DOHH2 (cell line): ENCODE measurements around the gene POLG.

Experiments
- H3F3A ChIP-seq: fragments of 200-600 bp; sonication (generic), shearing (Covaris generic); 2 replicates; pipeline ENCODE4 v1.6.0; 2016; ENCODE audit warnings: antibody characterized with exemption, mild to moderate bottlenecking; ENCODE audit not compliant: control insufficient read depth, insufficient read depth
- H3K27ac ChIP-seq: fragments of 200-600 bp; sonication (generic); 2 replicates; pipeline ENCODE4 v1.5.1; 2014; ENCODE audit warnings: low read depth, mild to moderate bottlenecking, low read length, moderate library complexity
- H3K27me3 ChIP-seq: fragments of 200-600 bp; sonication (generic); 2 replicates; pipeline ENCODE4 v1.6.1; 2014; ENCODE audit warnings: mild to moderate bottlenecking, low read length, mixed read lengths; ENCODE audit not compliant: control insufficient read depth
- H3K36me3 ChIP-seq: fragments of 200-600 bp; sonication (generic); 2 replicates; pipeline ENCODE4 v1.6.1; 2014; ENCODE audit warnings: mild to moderate bottlenecking, low read length, moderate library complexity, mixed read lengths; ENCODE audit not compliant: control insufficient read depth
- H3K4me1 ChIP-seq: fragments of 200-600 bp; sonication (generic); 2 replicates; pipeline ENCODE4 v1.6.1; 2014; ENCODE audit warnings: mild to moderate bottlenecking, low read length, mixed read lengths; ENCODE audit not compliant: control insufficient read depth
- H3K4me2 ChIP-seq: fragments of 200-600 bp; sonication (generic); 2 replicates; pipeline ENCODE4 v1.6.0; 2014; ENCODE audit warnings: mild to moderate bottlenecking, low read length, moderate library complexity
- H3K4me3 ChIP-seq: fragments of 200-600 bp; sonication (generic); 2 replicates; pipeline ENCODE4 v1.5.1; 2014; ENCODE audit warnings: mild to moderate bottlenecking, low read length, mixed read lengths
- H3K79me2 ChIP-seq: fragments of 200-600 bp; sonication (generic); 2 replicates; pipeline ENCODE4 v1.6.1; 2014; ENCODE audit warnings: mild to moderate bottlenecking, low read length, mixed read lengths; ENCODE audit not compliant: control insufficient read depth
- H3K9me2 ChIP-seq: fragments of 200-600 bp; sonication (generic); replicated peaks from 2 replicates; pipeline ENCODE4 v1.6.1; 2014; ENCODE audit warnings: mild to moderate bottlenecking, low read length, mixed read lengths; ENCODE audit not compliant: control insufficient read depth
- H3K9me3 ChIP-seq: fragments of 200-600 bp; sonication (generic); 2 replicates; pipeline ENCODE4 v1.6.1; 2014; ENCODE audit warnings: antibody characterized with exemption, low read length, mixed read lengths; ENCODE audit not compliant: control insufficient read depth, insufficient read depth
- H4K20me1 ChIP-seq: fragments of 200-600 bp; sonication (generic); 2 replicates; pipeline ENCODE4 v1.6.0; 2014; ENCODE audit warnings: low read depth, mild to moderate bottlenecking, antibody characterized with exemption, low read length, moderate library complexity; ENCODE audit not compliant: control insufficient read depth, insufficient read depth
- EZH2phosphoT487 ChIP-seq: fragments of 200-600 bp; sonication (generic); IDR thresholded peaks from 2 replicates; pipeline ENCODE4 v1.6.1; 2017; ENCODE audit warnings: borderline replicate concordance, mild to moderate bottlenecking, antibody characterized with exemption, low read length, moderate library complexity, mixed read lengths
- TF ChIP-seq, protein P1 (sequence below): fragments of 200-600 bp; sonication (generic); IDR thresholded peaks from one replicate; pipeline ENCODE4 v1.5.1; 2014; ENCODE audit warnings: antibody characterized with exemption, mild to moderate bottlenecking, low read depth, low read length; ENCODE audit not compliant: poor library complexity, severe bottlenecking

Gene POLG

GRCh38 chr15:89365462-89366065 lies 30.9 kb upstream of the POLG start:
- no peaks in the 10 kb centered on the region for H3F3A ChIP-seq
- H4K20me1 ChIP-seq, result no peaks in the 10 kb centered on the region
- H3K9me3 ChIP-seq, result no peaks in the 10 kb centered on the region
- H3K27ac ChIP-seq, result no peak overlapping the region
- peaks cover 74% of the 10 kb centered on the region for H3K27me3 ChIP-seq
- H3K4me3 ChIP-seq, result no peak overlapping the region
- TF ChIP-seq, protein P1, sequence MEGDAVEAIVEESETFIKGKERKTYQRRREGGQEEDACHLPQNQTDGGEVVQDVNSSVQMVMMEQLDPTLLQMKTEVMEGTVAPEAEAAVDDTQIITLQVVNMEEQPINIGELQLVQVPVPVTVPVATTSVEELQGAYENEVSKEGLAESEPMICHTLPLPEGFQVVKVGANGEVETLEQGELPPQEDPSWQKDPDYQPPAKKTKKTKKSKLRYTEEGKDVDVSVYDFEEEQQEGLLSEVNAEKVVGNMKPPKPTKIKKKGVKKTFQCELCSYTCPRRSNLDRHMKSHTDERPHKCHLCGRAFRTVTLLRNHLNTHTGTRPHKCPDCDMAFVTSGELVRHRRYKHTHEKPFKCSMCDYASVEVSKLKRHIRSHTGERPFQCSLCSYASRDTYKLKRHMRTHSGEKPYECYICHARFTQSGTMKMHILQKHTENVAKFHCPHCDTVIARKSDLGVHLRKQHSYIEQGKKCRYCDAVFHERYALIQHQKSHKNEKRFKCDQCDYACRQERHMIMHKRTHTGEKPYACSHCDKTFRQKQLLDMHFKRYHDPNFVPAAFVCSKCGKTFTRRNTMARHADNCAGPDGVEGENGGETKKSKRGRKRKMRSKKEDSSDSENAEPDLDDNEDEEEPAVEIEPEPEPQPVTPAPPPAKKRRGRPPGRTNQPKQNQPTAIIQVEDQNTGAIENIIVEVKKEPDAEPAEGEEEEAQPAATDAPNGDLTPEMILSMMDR, result no peak
- no peak for TF ChIP-seq EZH2phosphoT487
- no peaks in the 10 kb centered on the region for H3K36me3 ChIP-seq
- H3K9me2 ChIP-seq, result no peaks in the 10 kb centered on the region
- H3K4me2 ChIP-seq, result no peak overlapping the region
- H3K4me1 ChIP-seq, result no peaks in the 10 kb centered on the region
- no peaks in the 10 kb centered on the region for H3K79me2 ChIP-seq

DNA sequence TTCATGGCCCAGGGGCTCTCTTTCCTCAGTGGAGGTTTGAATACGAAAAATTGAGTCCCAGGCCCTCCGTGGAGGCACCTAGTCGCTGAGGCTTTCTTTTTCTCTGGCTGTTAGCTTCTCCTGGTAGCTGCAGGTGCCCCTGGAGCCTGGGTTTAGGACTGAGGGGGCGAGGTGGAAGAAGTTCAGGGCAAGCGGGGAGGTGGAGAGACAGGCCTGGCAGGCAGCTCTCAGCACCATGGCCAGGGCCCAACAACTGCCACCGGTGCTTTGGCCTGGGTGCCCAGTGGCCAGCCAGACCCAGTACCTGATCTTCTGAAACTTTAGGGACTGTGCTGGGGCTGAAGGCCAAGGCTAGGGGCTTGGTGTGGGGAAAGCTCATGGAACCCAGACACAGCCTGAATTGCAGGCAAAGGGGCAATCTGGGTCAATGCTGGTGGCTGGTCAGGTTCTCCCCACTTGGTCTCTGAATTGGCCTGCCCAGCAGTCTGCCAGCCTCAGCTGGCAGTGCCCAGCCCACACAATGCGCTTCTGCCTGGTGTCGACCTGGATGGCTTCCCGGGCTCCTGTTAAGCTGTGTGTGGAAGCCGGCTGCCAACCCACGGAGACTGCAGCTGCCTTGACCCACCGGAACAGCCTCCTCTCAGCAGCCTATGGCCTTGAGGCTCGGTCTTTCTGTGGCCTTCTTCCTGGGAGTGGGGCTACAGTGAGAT lies 30.3 kb upstream of the POLG start:
- H3F3A ChIP-seq, result no peaks in the 10 kb centered on the region
- H3K4me2 ChIP-seq, result no peak overlapping the region
- H3K27ac ChIP-seq, result no peak overlapping the region
- H3K9me2 ChIP-seq, result no peaks in the 10 kb centered on the region
- H3K27me3 ChIP-seq, result peaks cover 74% of the 10 kb centered on the region
- H4K20me1 ChIP-seq, result no peaks in the 10 kb centered on the region
- no peak for TF ChIP-seq EZH2phosphoT487
- TF ChIP-seq, protein P1, result no peak
- no peak overlapping the region for H3K4me3 ChIP-seq
- H3K79me2 ChIP-seq, result no peaks in the 10 kb centered on the region
- H3K36me3 ChIP-seq, result no peaks in the 10 kb centered on the region
- H3K4me1 ChIP-seq, result no peaks in the 10 kb centered on the region
- no peaks in the 10 kb centered on the region for H3K9me3 ChIP-seq

DNA sequence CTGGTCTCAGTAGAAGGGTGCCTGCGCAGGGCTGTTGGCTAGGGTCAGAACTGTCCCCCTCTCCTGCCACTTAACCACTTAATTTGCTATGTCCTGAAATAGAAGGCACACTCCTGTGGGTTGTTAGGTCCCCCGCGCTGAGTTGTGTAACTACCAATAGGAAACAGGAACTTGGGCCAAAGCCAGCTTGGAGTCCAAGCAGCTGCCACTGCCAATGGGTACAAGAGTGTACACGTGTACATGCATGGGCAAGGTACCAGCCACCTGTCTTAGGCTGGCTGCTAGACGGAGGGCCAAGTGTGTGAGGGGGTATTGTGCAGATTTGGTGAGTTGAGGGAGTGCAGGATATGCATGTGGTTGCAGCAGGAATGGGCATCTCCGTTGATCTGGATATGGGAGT lies 29.7 kb upstream of the POLG start:
- TF ChIP-seq EZH2phosphoT487, result no peak
- TF ChIP-seq, protein P1, result no peak
- H3K27ac ChIP-seq, result no peak overlapping the region
- no peaks in the 10 kb centered on the region for H3K79me2 ChIP-seq
- H3K9me3 ChIP-seq, result no peaks in the 10 kb centered on the region
- no peaks in the 10 kb centered on the region for H3K4me1 ChIP-seq
- no peaks in the 10 kb centered on the region for H3K36me3 ChIP-seq
- no peaks in the 10 kb centered on the region for H4K20me1 ChIP-seq
- H3F3A ChIP-seq, result no peaks in the 10 kb centered on the region
- peaks cover 74% of the 10 kb centered on the region for H3K27me3 ChIP-seq
- H3K4me2 ChIP-seq, result no peak overlapping the region
- H3K9me2 ChIP-seq, result no peaks in the 10 kb centered on the region
- H3K4me3 ChIP-seq, result no peak overlapping the region
